Keratinocyte (primary cell): ENCODE data around the gene PRDX1.
"Not testable (repeated sequence)": the region's sequence is repeated elsewhere in the genome, so short reads cannot be mapped to it uniquely, and the experiment has no call there.

Experiments used
- CTCF ChIP-seq, 3 experiments: IDR thresholded peaks in 1 of 3; conservative IDR thresholded peaks in 1 of 3; optimal IDR thresholded peaks in 1 of 3; 2 replicates in 2 of 3; 3 replicates in 1 of 3; pipeline versions ENCODE3 to v1.5.1; 2011; ENCODE audit warnings: low read length in 3 of 3, mild to moderate bottlenecking in 3 of 3, moderate library complexity in 2 of 3, control low read depth in 1 of 3, inconsistent platforms in 1 of 3; ENCODE audit not compliant: insufficient read depth in 2 of 3; ENCODE audit errors: extremely low read depth in 1 of 3
- EZH2 ChIP-seq: IDR thresholded peaks from one replicate; pipeline ENCODE4 v1.6.1; 2012; ENCODE audit warnings: inconsistent platforms, mild to moderate bottlenecking, low read length, moderate library complexity

GRCh38 chr1:45518366-45518765 lies 3.3 kb downstream of the PRDX1 start:
- TF ChIP-seq CTCF (optimal IDR thresholded peaks at IDR 0.05 in 1 of 3, IDR thresholded peaks at IDR 0.05 in 1 of 3, conservative IDR thresholded peaks at IDR 0.05 in 1 of 3; ENCODE audit: extremely low read depth in 1 of 3, insufficient read depth in 2 of 3, low read length in 3 of 3); EZH2: not testable (repeated sequence)
